Gastroesophageal sphincter (tissue), 4 donors: ENCODE results near the gene HTR3B. TPM values are rescaled to one million over a fixed set of nuclear protein-coding genes. Genes with fewer than 3 reads are reported as not detected.

Experiments used
- ATAC-seq: fragments of 150-250 bp; one replicate; pipeline ENCODE4 v1.9.1; 2016; ENCODE audit warnings: mild to moderate bottlenecking, moderate library complexity
- H3K27ac ChIP-seq, 4 donors: fragments of 200-600 bp; sonication (generic) in 3 of 4; 1 replicate in 3 of 4; 2 replicates in 1 of 4; pipeline ENCODE4 v1.5.1; 2016 to 2019
- H3K27me3 ChIP-seq: fragments of 200-600 bp; sonication (generic); one replicate; pipeline ENCODE4 v1.5.1; 2019
- H3K36me3 ChIP-seq, 2 donors: fragments of 200-600 bp; sonication (generic); one replicate each; pipeline ENCODE4 v1.5.1; 2019; ENCODE audit warnings: control low read depth in 1 of 2
- H3K4me1 ChIP-seq, 3 donors: fragments of 200-600 bp; sonication (generic); 1 replicate in 2 of 3; 2 replicates in 1 of 3; pipeline ENCODE4 v1.5.1; 2016 to 2019; ENCODE audit warnings: control low read depth in 2 of 3
- H3K4me3 ChIP-seq, 2 donors: fragments of 200-600 bp; sonication (generic); one replicate each; pipeline ENCODE4 v1.5.1; 2019; ENCODE audit warnings: mild to moderate bottlenecking in 1 of 2, moderate library complexity in 1 of 2
- H3K9me3 ChIP-seq, 3 donors: fragments of 200-600 bp; sonication (generic); one replicate each; pipeline ENCODE4 v1.5.1; 2017 to 2019; ENCODE audit warnings: control low read depth in 2 of 3
- CTCF ChIP-seq, 4 experiments: fragments of 200-600 bp in 2 of 4; fragments of 450-650 bp in 2 of 4; sonication (generic) in 1 of 4; IDR thresholded peaks; one replicate each; pipeline ENCODE4 v1.5.1; 2017 to 2019; ENCODE audit warnings: antibody characterized with exemption in 4 of 4, mild to moderate bottlenecking in 2 of 4, moderate library complexity in 2 of 4
- EP300 ChIP-seq: sonication (generic); formaldehyde crosslinking; IDR thresholded peaks from one replicate; pipeline ENCODE4 v1.6.1; 2017; ENCODE audit warnings: antibody characterized with exemption, mild to moderate bottlenecking
- POLR2A ChIP-seq, 2 donors: fragments of 450-650 bp; IDR thresholded peaks; one replicate each; pipeline ENCODE4 v1.6.1; 2017; ENCODE audit warnings: antibody characterized with exemption in 2 of 2, mild to moderate bottlenecking in 2 of 2, moderate library complexity in 1 of 2
- POLR2AphosphoS5 ChIP-seq: sonication (generic); formaldehyde crosslinking; IDR thresholded peaks from one replicate; pipeline ENCODE4 v1.6.1; 2017; ENCODE audit warnings: antibody characterized with exemption
- WGBS, 2 donors: methylation state at CpG; one replicate each; pipeline ENCODE4 v1.1.5; 2018; ENCODE audit warnings: low coverage in 1 of 2; 5-methylcytosine and 5-hydroxymethylcytosine counted together
- total RNA-seq, 4 donors: library from RNA; depleted of rRNA; stranded (reverse); fragments of >200 nt; gene quantifications; one replicate each; pipeline ENCODE4 v1.1.0, GENCODE V29; 2016

HTR3B gene
- not detected for total RNA-seq

GRCh38 chr11:113904379-113905101 lies at the start of gene HTR3B:
Gene HTR3B (plus strand): TSS chr11:113904796. CDS start chr11:113904934, 138 bp downstream.
- H3K4me1 ChIP-seq: no peaks in the 10 kb centered on the region

GRCh38 chr11:113855803-113856202 lies 48.8 kb upstream of the HTR3B start:
- WGBS, 2 donors: 93 to 98% methylated on average over 4 to 6 of the region's 6 CpGs
- H3K27ac ChIP-seq: no peak overlapping the region
- no peaks in the 10 kb centered on the region for H3K9me3 ChIP-seq
- no peaks in the 10 kb centered on the region for H3K27me3 ChIP-seq
- TF ChIP-seq CTCF (IDR thresholded peaks at IDR 0.05): no peak
- no peak for TF ChIP-seq POLR2A (IDR thresholded peaks at IDR 0.05)
- no peak for TF ChIP-seq POLR2AphosphoS5
- no peak for TF ChIP-seq EP300
- H3K4me1 ChIP-seq: peaks cover 0 to 17% (median 0%) of the 10 kb centered on the region in 3 donors
- ATAC-seq: no peak
- no peak overlapping the region for H3K4me3 ChIP-seq
- peaks cover 0 to 25% of the 10 kb centered on the region in 2 donors for H3K36me3 ChIP-seq

More at GRCh38 chr11:113904379-113905101, at the start of gene HTR3B:
- Histone ChIP-seq H3K27ac (no peak within 1 kb of the TSS), H3K27me3 (peaks cover 11% of the 10 kb centered on the region), H3K9me3 (no peaks in the 10 kb centered on the region), H3K4me3 (no peak within 1 kb of the TSS), H3K36me3 (no peaks in the 10 kb centered on the region)
- no peak for TF ChIP-seq POLR2A (IDR thresholded peaks at IDR 0.05)
- no peak for TF ChIP-seq POLR2AphosphoS5
- TF ChIP-seq CTCF (IDR thresholded peaks at IDR 0.05): no peak
- TF ChIP-seq EP300: no peak
- no peak for ATAC-seq
- WGBS, 2 donors: 38 to 54% methylated on average over 5 to 6 of the region's 6 CpGs

- H3K9me3 ChIP-seq: no peaks in the 10 kb centered on the region
- peaks cover 0 to 11% of the 10 kb centered on the region in 2 donors for H3K36me3 ChIP-seq
- 73 to 90% methylated on average over 5 of the region's 5 CpGs for WGBS, 2 donors
- H3K27ac ChIP-seq: no peak overlapping the region
- peaks cover 0 to 17% (median 0%) of the 10 kb centered on the region in 3 donors for H3K4me1 ChIP-seq
- no peak overlapping the region for H3K4me3 ChIP-seq
- no peak for ATAC-seq
- no peak for TF ChIP-seq EP300
- no peak for TF ChIP-seq CTCF (IDR thresholded peaks at IDR 0.05)
- no peak for TF ChIP-seq POLR2AphosphoS5
- no peak for TF ChIP-seq POLR2A (IDR thresholded peaks at IDR 0.05)
- H3K27me3 ChIP-seq: no peaks in the 10 kb centered on the region
Observed at GRCh38 chr11:113856966-113857759, 47.4 kb upstream of the HTR3B start.

- no peaks in the 10 kb centered on the region for H3K36me3 ChIP-seq
- no peak overlapping the region for H3K27ac ChIP-seq
- H3K27me3 ChIP-seq: no peaks in the 10 kb centered on the region
- ATAC-seq: no peak
- H3K4me1 ChIP-seq: peaks cover 0 to 12% (median 0%) of the 10 kb centered on the region in 3 donors
- no peak overlapping the region for H3K4me3 ChIP-seq
- H3K9me3 ChIP-seq: no peaks in the 10 kb centered on the region
- TF ChIP-seq POLR2AphosphoS5: no peak
- TF ChIP-seq EP300: no peak
- no peak for TF ChIP-seq CTCF (IDR thresholded peaks at IDR 0.05)
- no peak for TF ChIP-seq POLR2A (IDR thresholded peaks at IDR 0.05)
Observed at GRCh38 chr11:113859665-113860064, 44.9 kb upstream of the HTR3B start.
